Measurements from ENCODE around the gene CD22.

The CD22 gene

GRCh38 chr19:35345671-35346111 is 16.7 kb downstream of the CD22 start:
- no peak for DNase-seq

- DNase-seq = peak; percentile 88
Observed at GRCh38 chr19:35346193-35347052, 17.4 kb downstream of the CD22 start.

- DNase-seq = peak; percentile 73
Observed at GRCh38 chr19:35347171-35347929, 18.4 kb downstream of the CD22 start, which contains the start of gene FFAR1. Gene FFAR1 (plus strand): TSS chr19:35347902. CDS start chr19:35351552, 3,650 bp downstream.

GRCh38 chr19:35347930-35348298 is 18.9 kb downstream of the CD22 start:
- no peak for DNase-seq

- peak; percentile 55 for DNase-seq
Observed at GRCh38 chr19:35348911-35349611, 20.1 kb downstream of the CD22 start.

- peak; percentile 60 for DNase-seq
Observed at GRCh38 chr19:35349614-35350521, 20.9 kb downstream of the CD22 start.

- DNase-seq = peak; percentile 59
Observed at GRCh38 chr19:35350591-35350990, 21.6 kb downstream of the CD22 start.

- peak; percentile 61 for DNase-seq
Observed at GRCh38 chr19:35351411-35352176, 22.6 kb downstream of the CD22 start.

GRCh38 chr19:35352177-35352447 is 23.1 kb downstream of the CD22 start:
- no peak for DNase-seq

GRCh38 chr19:35352448-35353304 is 23.7 kb downstream of the CD22 start:
- peak; percentile 86 for DNase-seq

- DNase-seq = peak; percentile 47
Observed at GRCh38 chr19:35353635-35354034, 24.6 kb downstream of the CD22 start.

GRCh38 chr19:35354898-35355297 is 25.9 kb downstream of the CD22 start:
- DNase-seq = peak; percentile 50

GRCh38 chr19:35355791-35356460 is 26.9 kb downstream of the CD22 start:
- peak; percentile 27 for DNase-seq

GRCh38 chr19:35357867-35358573 is 29.0 kb downstream of the CD22 start, which contains the start of gene FFAR3:
Gene FFAR3 (plus strand): TSS chr19:35358460. CDS start chr19:35358891, 431 bp downstream.
- peak; percentile 60 for DNase-seq

GRCh38 chr19:35358834-35359233 is 29.8 kb downstream of the CD22 start:
- DNase-seq = peak; percentile 41

- DNase-seq = peak; percentile 48
Observed at GRCh38 chr19:35359395-35359794, 30.4 kb downstream of the CD22 start.

- DNase-seq = peak; percentile 39
Observed at GRCh38 chr19:35360081-35360480, 31.1 kb downstream of the CD22 start.

GRCh38 chr19:35360880-35361420 is 32.0 kb downstream of the CD22 start:
- no peak for DNase-seq

All from activated effector memory CD4-positive, alpha-beta T cell treated with anti-CD3 and anti-CD28 coated beads, Interleukin-2, amount 50 U/mL, for 16 hours (primary cell).